A549 treated with dexamethasone at 1 μM for 4 hours (cell line): ENCODE data around the gene ZNF136. TPM values are rescaled to one million over a fixed set of nuclear protein-coding genes. Genes with fewer than 3 reads are reported as not detected.

ENCODE experiments used
- total RNA-seq: library from RNA; stranded (reverse); fragments of 200-300 nt; extraction: Qiagen RNA extraction; gene quantifications from 5 replicates; pipeline ENCODE4 v1.2.3, GENCODE V29; 2022

ZNF136 gene
- 1.3 to 1.6 TPM (median 1.5 TPM) in 5 replicates for total RNA-seq

DNA sequence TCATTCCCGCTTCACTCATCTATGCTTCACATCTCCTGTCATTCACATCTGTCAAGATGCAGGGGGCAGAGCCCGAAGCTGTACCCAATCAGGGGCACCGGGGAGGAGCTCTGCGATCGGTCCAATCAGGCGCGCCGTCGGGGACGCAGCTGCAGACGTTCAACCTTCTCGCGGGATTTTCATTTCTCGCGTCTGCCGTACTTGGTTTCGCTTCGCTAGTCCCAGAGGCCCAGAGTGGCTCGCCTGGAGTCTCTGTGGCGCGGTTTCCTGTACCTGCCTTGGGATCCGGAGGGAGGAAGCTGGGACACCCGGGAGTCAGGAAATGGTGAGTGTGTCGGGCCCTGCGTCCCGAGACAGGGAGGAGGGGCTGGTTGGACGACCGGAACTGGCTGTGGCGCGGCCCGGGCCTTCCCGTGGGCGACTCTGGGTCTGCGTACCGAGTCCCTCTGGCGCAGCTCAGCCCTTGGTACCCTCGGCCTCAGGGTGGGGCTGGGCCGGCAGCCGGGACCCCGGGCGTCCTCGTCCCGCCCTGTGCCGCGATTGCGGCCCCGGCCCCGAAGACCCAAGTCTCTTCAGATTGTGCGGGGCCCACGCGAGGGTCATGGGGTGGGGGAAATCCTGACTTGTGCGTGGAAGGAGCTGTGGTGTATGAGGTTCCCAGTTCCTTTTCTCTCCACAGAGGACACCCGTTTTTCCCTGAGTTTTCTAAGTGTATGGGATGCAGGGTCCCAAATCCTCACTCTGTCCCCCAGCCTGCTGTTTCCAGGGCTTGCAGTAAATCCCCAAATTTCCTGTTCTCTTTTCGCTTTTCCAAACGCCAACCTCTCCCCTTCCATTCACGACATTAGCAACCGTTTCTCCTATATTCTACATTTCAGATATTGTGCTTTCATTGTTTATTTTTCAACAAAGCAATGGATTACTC lies at the start of gene ZNF136:
Gene ZNF136 (plus strand): TSS at position 215 of the 925 bp plus-strand sequence. CDS start 108 bp downstream, at position 323.

DNA sequence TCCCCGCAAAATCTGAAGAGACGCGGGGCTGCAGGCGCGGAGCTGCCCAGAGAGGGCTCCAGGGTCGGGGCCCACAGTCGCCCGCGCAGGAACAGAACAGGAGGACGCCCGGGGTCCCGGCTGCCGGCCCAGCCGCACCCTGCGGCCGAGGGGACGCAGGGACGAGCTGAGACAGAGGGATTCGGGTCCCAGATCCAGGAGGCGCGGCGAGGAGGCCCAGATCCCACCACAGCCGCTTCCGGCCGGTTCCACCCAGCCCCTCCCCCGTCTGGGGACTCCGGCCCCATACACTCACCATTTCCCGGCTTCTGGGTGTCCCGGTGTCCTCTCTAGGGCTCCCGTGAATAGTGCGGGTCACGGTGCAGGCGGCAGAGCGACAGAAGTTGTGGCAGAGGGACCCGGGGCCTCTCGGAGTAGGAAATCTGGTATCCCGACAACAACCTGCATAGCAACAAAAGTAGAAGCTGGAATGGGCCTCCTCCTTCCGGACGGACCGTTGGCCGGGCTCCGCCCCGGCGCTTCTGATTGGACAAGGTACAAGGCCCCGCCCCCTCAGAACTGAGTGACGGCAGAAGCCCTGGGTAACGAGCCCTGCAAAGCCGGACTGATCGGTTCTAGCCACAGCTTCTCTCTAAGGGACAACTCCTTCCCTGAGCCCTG lies 22.9 kb upstream of the ZNF136 start, which contains the start of gene ZNF20:
Gene ZNF20 (minus strand): TSS at position 466 of the 660 bp plus-strand sequence. CDS start 168 bp downstream, at position 298.

DNA sequence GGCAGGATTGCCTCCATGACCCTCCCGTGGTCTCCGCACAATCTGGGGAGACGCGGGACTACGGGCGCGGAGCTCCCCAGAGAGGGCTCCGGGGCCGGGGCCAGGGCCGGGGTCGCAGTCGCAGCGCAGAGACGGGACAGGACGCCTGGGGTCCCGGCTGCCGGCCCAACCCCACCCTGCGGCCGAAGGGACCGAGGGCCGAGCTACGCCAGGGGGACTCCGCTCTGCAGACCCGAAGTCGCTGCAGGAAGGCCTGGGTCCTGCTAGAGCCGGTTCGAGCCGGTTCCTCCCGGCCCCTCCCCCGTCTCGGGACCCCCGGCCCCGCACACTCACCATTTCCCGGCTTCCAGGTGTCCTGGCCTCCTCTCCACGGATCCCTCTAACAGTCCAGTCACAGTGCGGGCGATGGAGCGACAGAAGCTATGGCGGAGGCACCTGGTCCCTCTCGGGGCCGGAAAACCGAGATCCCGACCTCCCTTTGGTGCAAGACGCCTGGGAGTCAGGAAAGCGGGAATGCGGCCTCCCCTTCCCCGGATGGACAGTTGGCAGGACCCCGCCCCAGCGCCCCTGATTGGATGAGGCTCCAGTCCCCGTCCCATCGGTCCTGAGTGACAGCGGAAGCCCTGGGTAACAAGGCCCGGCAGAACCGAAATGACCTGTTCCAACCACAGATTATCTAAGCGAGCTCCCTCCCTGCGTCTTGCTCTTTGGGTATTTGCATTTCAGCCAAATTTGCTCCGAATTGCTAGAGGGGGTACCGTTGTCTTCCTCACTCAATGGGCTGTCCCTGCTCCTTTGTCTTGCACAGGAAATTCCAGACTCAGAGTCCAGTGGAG lies 6.5 kb upstream of the ZNF136 start, which contains the start of gene ZNF625:
Gene ZNF625 (minus strand): TSS at position 512 of the 836 bp plus-strand sequence. CDS start 176 bp downstream, at position 336.

Other genes starting within 250 kb of the ZNF136 start
- 0.16 to 0.27 TPM (median 0.23 TPM) in 5 replicates for gene ZNF700, start 238.0 kb upstream of the ZNF136 start, total RNA-seq
- not detected in 5 replicates for gene ZNF763, start 198.1 kb upstream of the ZNF136 start, total RNA-seq
- not detected in 5 replicates for gene ZNF433, start 127.4 kb upstream of the ZNF136 start, total RNA-seq
- gene ZNF878, start 110.1 kb upstream of the ZNF136 start, total RNA-seq = not detected in 5 replicates
- 0.01 TPM in 1 of 5 replicates, not detected in the others for gene ZNF844, start 98.4 kb upstream of the ZNF136 start, total RNA-seq
- 0.07 to 0.14 TPM in 2 of 5 replicates, not detected in the others for gene ZNF20, start 22.7 kb upstream of the ZNF136 start, total RNA-seq
- not detected in 5 replicates for gene ZNF625, start 6.4 kb upstream of the ZNF136 start, total RNA-seq
- 0.67 to 0.88 TPM (median 0.83 TPM) in 5 replicates for gene ZNF44, start 131.8 kb downstream of the ZNF136 start, total RNA-seq
- not detected in 5 replicates for gene ZNF563, start 170.5 kb downstream of the ZNF136 start, total RNA-seq
- gene ZNF442, start 202.6 kb downstream of the ZNF136 start, total RNA-seq = not detected in 5 replicates
- gene ZNF799, start 238.2 kb downstream of the ZNF136 start, total RNA-seq = 1.3 to 1.6 TPM (median 1.3 TPM) in 5 replicates